Thymus (tissue), 11 donors: ENCODE results near the gene TCEAL9. TPM values are rescaled to one million over a fixed set of nuclear protein-coding genes. Genes with fewer than 3 reads are reported as not detected.
A peak's percentile ranks its signal among the peaks of the same experiment; 100 is the strongest.

ENCODE experiments used
- DNase-seq, 9 donors: peaks; one replicate each; pipeline ENCODE4 v3.0.0-alpha.2; 2013; ENCODE audit warnings: low spot score in 9 of 9, low read depth in 6 of 9, missing footprints in 1 of 9
- H3K27ac ChIP-seq, 2 donors: one replicate each; pipeline ENCODE4 v1.5.1; 2013; ENCODE audit warnings: control low read depth in 1 of 2, low read depth in 1 of 2, low read length in 1 of 2, mild to moderate bottlenecking in 1 of 2, moderate library complexity in 1 of 2
- H3K27me3 ChIP-seq, 2 donors: one replicate each; pipeline ENCODE4 v1.5.1; 2013; ENCODE audit warnings: low read length in 1 of 2; ENCODE audit not compliant: control insufficient read depth in 2 of 2, insufficient read depth in 1 of 2
- H3K36me3 ChIP-seq, 2 donors: one replicate each; pipeline ENCODE4 v1.5.1; 2013; ENCODE audit warnings: low read length in 1 of 2, mild to moderate bottlenecking in 1 of 2, moderate library complexity in 1 of 2; ENCODE audit not compliant: control insufficient read depth in 2 of 2, insufficient read depth in 2 of 2
- H3K4me1 ChIP-seq, 2 donors: one replicate each; pipeline ENCODE4 v1.5.1; 2013; ENCODE audit warnings: low read length in 2 of 2; ENCODE audit not compliant: control insufficient read depth in 2 of 2, insufficient read depth in 2 of 2
- H3K4me3 ChIP-seq, 2 donors: one replicate each; pipeline ENCODE4 v1.5.1; 2013; ENCODE audit warnings: low read length in 2 of 2, control low read depth in 1 of 2, mild to moderate bottlenecking in 1 of 2
- H3K9me3 ChIP-seq, 2 donors: one replicate each; pipeline ENCODE4 v1.5.1; 2013; ENCODE audit warnings: low read length in 1 of 2, mild to moderate bottlenecking in 1 of 2; ENCODE audit not compliant: control insufficient read depth in 2 of 2, insufficient read depth in 1 of 2
- WGBS: extraction: QIAGEN DNeasy Blood & Tissue Kit; methylation state at CpG from one replicate; pipeline ENCODE4 v1.1.7; 2013; 5-methylcytosine and 5-hydroxymethylcytosine counted together
- polyA plus RNA-seq: library from polyadenylated mRNA; stranded (reverse); fragments of 200-250 nt; gene quantifications from one replicate; pipeline ENCODE4 v1.2.3, GENCODE V29; 2013
- total RNA-seq: library from RNA; stranded (reverse); fragments of 120-200 nt; gene quantifications from one replicate; pipeline ENCODE4 v1.2.4, GENCODE V29; 2013
- donor health status: healthy.

The TCEAL9 gene
- total and polyA plus RNA-seq, 2 donors: 33.2 to 192 TPM

GRCh38 chrX:103361798-103362197 is 5.5 kb downstream of the TCEAL9 start:
- no peaks in the 10 kb centered on the region for H3K4me1 ChIP-seq
- DNase-seq: no peak
- 82% methylated on average over 1 of the region's 1 CpG for WGBS
- no peak overlapping the region for H3K4me3 ChIP-seq
- no peaks in the 10 kb centered on the region for H3K27me3 ChIP-seq
- H3K36me3 ChIP-seq: no peaks in the 10 kb centered on the region
- H3K9me3 ChIP-seq: no peaks in the 10 kb centered on the region
- H3K27ac ChIP-seq: no peak overlapping the region

GRCh38 chrX:103362474-103362873 is 6.2 kb downstream of the TCEAL9 start:
- 88% methylated on average over 1 of the region's 1 CpG for WGBS

GRCh38 chrX:103363046-103363445 is 6.7 kb downstream of the TCEAL9 start:
- 99% methylated on average over 2 of the region's 2 CpGs for WGBS
- no peak overlapping the region for H3K4me3 ChIP-seq
- H3K4me1 ChIP-seq: no peaks in the 10 kb centered on the region
- H3K27ac ChIP-seq: no peak overlapping the region
- DNase-seq: no peak
- H3K27me3 ChIP-seq: no peaks in the 10 kb centered on the region
- H3K36me3 ChIP-seq: no peaks in the 10 kb centered on the region
- no peaks in the 10 kb centered on the region for H3K9me3 ChIP-seq

More at GRCh38 chrX:103362474-103362873, 6.2 kb downstream of the TCEAL9 start:
- Histone ChIP-seq H3K9me3 (no peaks in the 10 kb centered on the region), H3K27ac (no peak overlapping the region), H3K4me1 (no peaks in the 10 kb centered on the region), H3K4me3 (no peak overlapping the region), H3K27me3 (no peaks in the 10 kb centered on the region), H3K36me3 (no peaks in the 10 kb centered on the region)
- no peak for DNase-seq

- no peaks in the 10 kb centered on the region for H3K4me1 ChIP-seq
- no peak for DNase-seq
- H3K36me3 ChIP-seq: no peaks in the 10 kb centered on the region
- H3K9me3 ChIP-seq: no peaks in the 10 kb centered on the region
- WGBS: 95% methylated on average over 1 of the region's 1 CpG
- H3K27me3 ChIP-seq: no peaks in the 10 kb centered on the region
- no peak overlapping the region for H3K4me3 ChIP-seq
- no peak overlapping the region for H3K27ac ChIP-seq
Observed at GRCh38 chrX:103367502-103367901, 11.2 kb downstream of the TCEAL9 start.

- Histone ChIP-seq H3K36me3 (no peaks in the 10 kb centered on the region), H3K4me3 (no peak overlapping the region), H3K4me1 (no peaks in the 10 kb centered on the region), H3K27me3 (no peaks in the 10 kb centered on the region), H3K27ac (no peak overlapping the region), H3K9me3 (no peaks in the 10 kb centered on the region)
- no peak for DNase-seq
Observed at GRCh38 chrX:103369479-103369878, 13.2 kb downstream of the TCEAL9 start.

GRCh38 chrX:103372886-103373285 is 16.6 kb downstream of the TCEAL9 start:
- H3K9me3 ChIP-seq: no peaks in the 10 kb centered on the region
- H3K27me3 ChIP-seq: no peaks in the 10 kb centered on the region
- 96% methylated on average over 2 of the region's 2 CpGs for WGBS
- no peaks in the 10 kb centered on the region for H3K36me3 ChIP-seq
- no peak overlapping the region for H3K4me3 ChIP-seq
- H3K27ac ChIP-seq: no peak overlapping the region
- H3K4me1 ChIP-seq: peaks cover 3 to 5% of the 10 kb centered on the region in 2 donors
- DNase-seq: no peak

GRCh38 chrX:103373581-103373980 is 17.3 kb downstream of the TCEAL9 start:
- H3K9me3 ChIP-seq: no peaks in the 10 kb centered on the region
- DNase-seq: no peak
- H3K27me3 ChIP-seq: no peaks in the 10 kb centered on the region
- 95% methylated on average over 3 of the region's 3 CpGs for WGBS
- no peak overlapping the region for H3K27ac ChIP-seq
- H3K36me3 ChIP-seq: no peaks in the 10 kb centered on the region
- H3K4me1 ChIP-seq: peaks cover 3 to 5% of the 10 kb centered on the region in 2 donors
- H3K4me3 ChIP-seq: no peak overlapping the region

GRCh38 chrX:103376118-103376978 is 20.0 kb downstream of the TCEAL9 start, which contains the start of gene BEX3:
Gene BEX3 (plus strand): TSS chrX:103376538. CDS start chrX:103377522, 984 bp downstream.
- peaks cover 3 to 5% of the 10 kb centered on the region in 2 donors for H3K4me1 ChIP-seq
- no peaks in the 10 kb centered on the region for H3K27me3 ChIP-seq
- WGBS: 5% methylated on average over 57 of the region's 62 CpGs
- peak within 1 kb of the TSS; percentile 74 to 79 for H3K27ac ChIP-seq
- no peaks in the 10 kb centered on the region for H3K9me3 ChIP-seq
- peak in 6 of 9 donors; percentile 32 to 66 (median 46) for DNase-seq
- H3K4me3 ChIP-seq: peak within 1 kb of the TSS; percentile 66 to 68
- H3K36me3 ChIP-seq: no peaks in the 10 kb centered on the region

GRCh38 chrX:103376979-103377324 is 20.6 kb downstream of the TCEAL9 start:
- DNase-seq: peak in 2 of 9 donors; percentile 9 to 22
- Histone ChIP-seq H3K27ac (peak overlapping the region in 1 of 2 donors; percentile 15), H3K4me1 (peaks cover 3 to 5% of the 10 kb centered on the region in 2 donors), H3K4me3 (peak overlapping the region; percentile 66 to 68), H3K27me3 (no peaks in the 10 kb centered on the region), H3K9me3 (no peaks in the 10 kb centered on the region), H3K36me3 (no peaks in the 10 kb centered on the region)
- under 1% methylated on average over 18 of the region's 19 CpGs for WGBS
